Measurements from ENCODE around the gene BCCIP. TPM values are rescaled to one million over a fixed set of nuclear protein-coding genes. Genes with fewer than 3 reads are reported as not detected.

BCCIP gene
- total and polyA plus RNA-seq, 11 donors, result 31.3 to 81.0 (median 44.5) TPM

DNA sequence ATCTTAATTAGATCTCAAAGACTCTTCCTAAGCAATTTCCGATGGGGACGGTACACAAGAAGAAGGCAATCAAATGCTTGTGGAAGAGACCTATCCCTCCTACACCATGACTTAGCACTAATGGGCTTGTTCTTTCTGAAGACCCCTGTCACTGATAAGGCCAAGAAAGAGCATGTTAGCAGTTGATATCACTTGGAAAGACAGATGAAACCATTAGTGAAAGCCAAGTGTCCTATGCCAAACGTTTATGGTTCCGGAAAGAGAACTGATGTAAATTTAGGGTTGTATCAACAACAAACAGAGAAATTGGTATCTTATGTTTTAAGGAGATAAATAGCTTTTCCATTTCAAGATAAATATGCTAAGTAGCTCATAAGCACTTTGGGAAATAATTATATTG lies 6.8 kb upstream of the BCCIP start:
- no peak for DNase-seq
- Histone ChIP-seq H3K27ac (no peak overlapping the region), H3K27me3 (no peaks in the 10 kb centered on the region), H3K9me3 (no peaks in the 10 kb centered on the region), H3K36me3 (peaks cover 0 to 50% (median 34%) of the 10 kb centered on the region in 9 donors), H3K4me3 (no peak overlapping the region), H3K4me1 (peaks cover 0 to 12% (median 1%) of the 10 kb centered on the region in 12 donors)
- no peak for TF ChIP-seq POLR2A (IDR thresholded peaks at IDR 0.05)
- TF ChIP-seq, protein P1, sequence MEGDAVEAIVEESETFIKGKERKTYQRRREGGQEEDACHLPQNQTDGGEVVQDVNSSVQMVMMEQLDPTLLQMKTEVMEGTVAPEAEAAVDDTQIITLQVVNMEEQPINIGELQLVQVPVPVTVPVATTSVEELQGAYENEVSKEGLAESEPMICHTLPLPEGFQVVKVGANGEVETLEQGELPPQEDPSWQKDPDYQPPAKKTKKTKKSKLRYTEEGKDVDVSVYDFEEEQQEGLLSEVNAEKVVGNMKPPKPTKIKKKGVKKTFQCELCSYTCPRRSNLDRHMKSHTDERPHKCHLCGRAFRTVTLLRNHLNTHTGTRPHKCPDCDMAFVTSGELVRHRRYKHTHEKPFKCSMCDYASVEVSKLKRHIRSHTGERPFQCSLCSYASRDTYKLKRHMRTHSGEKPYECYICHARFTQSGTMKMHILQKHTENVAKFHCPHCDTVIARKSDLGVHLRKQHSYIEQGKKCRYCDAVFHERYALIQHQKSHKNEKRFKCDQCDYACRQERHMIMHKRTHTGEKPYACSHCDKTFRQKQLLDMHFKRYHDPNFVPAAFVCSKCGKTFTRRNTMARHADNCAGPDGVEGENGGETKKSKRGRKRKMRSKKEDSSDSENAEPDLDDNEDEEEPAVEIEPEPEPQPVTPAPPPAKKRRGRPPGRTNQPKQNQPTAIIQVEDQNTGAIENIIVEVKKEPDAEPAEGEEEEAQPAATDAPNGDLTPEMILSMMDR (IDR thresholded peaks at IDR 0.05), result no peak
- 81 to 85% (median 82%) methylated on average over 4 of the region's 4 CpGs for WGBS, 4 donors
- ATAC-seq, result no peak
- intact Hi-C loops (cut with DNase I), result no loop called here

DNA sequence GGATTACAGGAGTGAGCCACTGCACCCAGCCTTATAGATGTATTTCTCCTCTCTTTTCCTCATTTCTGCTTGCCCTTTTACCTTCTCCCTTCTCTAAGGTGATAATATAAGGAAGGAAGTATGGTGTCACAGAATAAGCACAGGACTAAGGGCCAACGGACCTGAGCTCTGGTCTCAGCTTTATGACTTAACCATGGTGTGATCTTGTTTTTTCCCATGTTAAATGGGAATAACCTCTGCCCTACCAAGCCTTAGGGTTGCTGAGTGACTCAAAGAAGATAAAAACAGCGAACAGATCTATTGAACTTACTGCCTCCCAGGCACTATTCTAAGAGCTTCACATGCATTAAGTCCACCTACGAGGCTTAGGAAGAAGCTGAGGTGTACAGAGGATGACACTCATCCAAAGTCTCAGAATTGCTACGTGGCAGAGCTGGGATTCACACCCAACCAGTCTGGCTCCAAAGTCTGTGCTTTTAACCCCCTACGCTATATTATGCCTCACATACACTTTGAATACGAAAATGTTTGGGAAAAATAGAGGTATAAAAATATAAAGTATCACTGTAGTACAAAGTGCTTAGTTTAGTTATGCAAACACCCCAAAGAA lies 5.9 kb upstream of the BCCIP start:
- H3K27ac ChIP-seq, result no peak overlapping the region
- H3K9me3 ChIP-seq, result no peaks in the 10 kb centered on the region
- peaks cover 0 to 41% (median 34%) of the 10 kb centered on the region in 9 donors for H3K36me3 ChIP-seq
- TF ChIP-seq POLR2A (IDR thresholded peaks at IDR 0.05), result no peak
- TF ChIP-seq, protein P1 (IDR thresholded peaks at IDR 0.05), result no peak
- 88 to 91% (median 89%) methylated on average over 6 of the region's 6 CpGs for WGBS, 4 donors
- ATAC-seq (no peak), DNase-seq (no peak)
- intact Hi-C loops (cut with DNase I), result no loop called here
- H3K4me3 ChIP-seq, result no peak overlapping the region
- no peaks in the 10 kb centered on the region for H3K27me3 ChIP-seq
- peaks cover 0 to 21% (median 10%) of the 10 kb centered on the region in 12 donors for H3K4me1 ChIP-seq

DNA sequence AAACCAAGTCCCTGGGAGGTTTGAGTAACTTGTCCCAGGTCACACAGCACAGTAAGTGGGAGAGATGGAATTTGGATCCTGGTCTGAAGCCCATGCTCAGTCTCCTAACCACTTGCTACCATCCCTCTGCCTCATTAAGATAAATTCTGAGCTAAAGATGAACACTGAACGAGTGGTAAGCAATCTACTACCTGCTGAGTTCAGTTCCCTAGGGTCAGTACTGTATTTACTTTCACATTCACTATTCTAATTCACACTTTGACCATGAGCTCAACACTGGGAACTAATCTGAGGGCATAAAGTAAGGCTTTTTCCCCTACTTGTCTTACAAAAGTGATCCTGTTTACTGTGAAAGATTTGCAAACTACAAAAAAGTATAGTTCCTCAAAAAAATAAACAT lies 2.6 kb upstream of the BCCIP start:
- no peak for DNase-seq
- TF ChIP-seq, protein P1 (IDR thresholded peaks at IDR 0.05), result no peak
- TF ChIP-seq POLR2A (IDR thresholded peaks at IDR 0.05), result no peak
- Histone ChIP-seq H3K4me1 (peaks cover 6 to 40% (median 30%) of the 10 kb centered on the region in 12 donors), H3K27me3 (no peaks in the 10 kb centered on the region), H3K9me3 (no peaks in the 10 kb centered on the region), H3K27ac (no peak overlapping the region), H3K4me3 (no peak overlapping the region), H3K36me3 (peaks cover 0 to 10% (median 5%) of the 10 kb centered on the region in 9 donors)
- 20 to 46% (median 38%) methylated on average over 1 of the region's 1 CpG for WGBS, 4 donors
- intact Hi-C loops (cut with DNase I), result loop anchor here in 1 of 10 donors (5.0 to 10.0 kb wide), 2 partner anchors 76 to 903 kb away; no protein-coding TSS in a partner anchor
- no peak for ATAC-seq

DNA sequence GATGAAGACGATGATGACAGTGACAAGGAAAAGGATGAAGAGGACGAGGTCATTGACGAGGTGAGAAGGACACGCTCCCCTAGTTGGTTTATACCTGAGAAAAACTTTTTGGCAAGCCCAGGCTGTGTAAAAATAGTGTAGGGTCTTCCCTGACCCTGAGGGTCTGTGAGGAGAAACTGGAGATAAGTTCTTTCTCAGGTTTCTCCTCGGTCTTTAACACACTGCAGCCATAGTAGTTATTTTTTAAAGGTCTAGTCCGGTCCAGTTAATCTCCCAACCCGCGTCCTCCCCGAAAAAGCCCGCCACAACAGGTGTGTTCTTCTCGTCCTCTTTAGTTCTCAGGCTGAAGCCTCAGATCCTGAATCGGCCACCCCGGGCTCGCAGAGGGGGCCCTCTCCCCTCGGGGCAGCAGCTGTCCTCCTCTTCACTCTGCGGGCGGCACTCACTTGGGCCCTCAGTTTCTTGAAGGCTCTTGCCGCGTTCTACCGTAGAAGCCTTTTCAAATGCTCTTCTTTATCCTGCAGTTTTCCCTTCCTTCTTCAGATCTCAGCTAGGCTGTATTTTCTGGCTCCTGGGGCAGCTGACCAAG lies 411 bp downstream of the BCCIP start:
- ATAC-seq (peak in 2 of 4 donors; percentile 3 to 10), DNase-seq (no peak)
- Histone ChIP-seq H3K4me1 (peaks cover 6 to 44% (median 32%) of the 10 kb centered on the region in 12 donors), H3K4me3 (peak overlapping the region; percentile 71 to 99 (median 95)), H3K36me3 (peaks cover 0 to 36% (median 22%) of the 10 kb centered on the region in 9 donors), H3K27me3 (no peaks in the 10 kb centered on the region), H3K9me3 (no peaks in the 10 kb centered on the region), H3K27ac (peak overlapping the region in 11 of 12 donors; percentile 83 to 97 (median 91))
- WGBS, 4 donors, result 0 to 1% (median 0%) methylated on average over 20 of the region's 20 CpGs
- intact Hi-C loops (cut with DNase I), result loop anchor here in 1 of 10 donors (5.0 to 10.0 kb wide), 2 partner anchors 79 to 906 kb away; no protein-coding TSS in a partner anchor
- TF ChIP-seq, protein P1 (IDR thresholded peaks at IDR 0.05), result no peak
- TF ChIP-seq POLR2A (IDR thresholded peaks at IDR 0.05), result no peak
